DMS 273 (cell line): ENCODE measurements around the gene MBTPS1.

Source experiments
- DNase-seq: peaks from one replicate; lab custom pipeline; 2025; ENCODE audit not compliant: unreplicated experiment; lab: John Stamatoyannopoulos, UW

MBTPS1 gene

DNA sequence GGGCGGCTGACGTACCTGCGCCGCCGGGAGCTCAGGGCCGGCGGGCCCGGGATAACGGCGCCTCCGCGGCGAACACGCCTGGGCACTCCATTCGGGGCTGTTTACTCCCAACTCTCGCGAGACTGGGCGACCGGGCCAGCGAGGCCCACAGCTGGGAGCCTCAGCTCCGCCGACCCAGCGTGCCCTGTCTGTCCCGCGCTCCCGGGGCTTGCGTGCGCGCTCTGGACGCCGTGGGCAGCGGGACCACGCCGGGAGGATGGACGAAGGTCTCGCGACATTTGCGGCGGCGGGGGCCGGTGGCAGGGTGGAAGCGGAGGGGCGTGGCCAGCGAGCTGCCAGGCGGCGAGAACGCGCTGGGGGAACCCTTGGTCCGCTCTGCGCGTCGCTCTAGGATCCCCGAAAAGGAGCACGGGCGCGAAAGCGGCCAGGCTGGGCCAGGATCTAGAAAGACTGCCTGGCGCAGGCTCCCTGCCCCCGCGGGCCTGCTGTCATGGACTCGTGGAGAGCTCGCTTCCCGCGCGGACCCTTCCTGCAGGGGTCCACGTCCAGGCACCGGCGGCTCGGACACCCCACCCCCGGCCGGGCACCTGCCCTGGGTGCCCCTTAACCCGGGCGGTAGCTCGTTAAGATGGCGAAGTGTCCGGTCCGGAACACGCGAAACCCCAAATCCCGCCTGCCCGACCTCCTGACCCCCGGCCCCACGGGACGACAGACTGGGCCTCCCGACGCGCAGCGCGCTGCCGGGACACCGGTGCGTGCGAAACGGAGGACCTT is at the start of gene MBTPS1:
MBTPS1 (minus strand) TSS at position 223 of the 774 bp plus-strand sequence. CDS start 15,159 bp downstream, outside the sequence.
- DNase-seq, result peak; percentile 99

DNA sequence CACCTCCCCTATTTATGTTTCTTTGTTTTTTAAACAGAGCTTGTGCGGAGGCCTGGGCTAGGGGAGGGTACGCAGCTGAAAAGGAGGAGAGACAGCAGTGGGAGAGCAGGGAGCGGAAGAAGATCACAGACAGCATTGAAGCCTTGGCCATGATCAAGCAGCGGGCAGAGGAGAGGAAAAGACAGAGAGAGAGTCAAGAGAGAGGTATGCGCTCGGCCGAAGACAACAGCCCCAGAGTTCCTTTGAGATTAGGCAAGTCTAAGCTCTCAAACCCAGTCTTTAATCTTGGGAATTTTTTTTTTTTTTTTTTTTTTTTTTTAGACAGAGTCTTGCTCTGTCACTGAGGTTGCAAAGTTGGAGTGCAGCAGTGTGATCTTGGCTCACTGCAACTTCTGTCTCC is 49.0 kb upstream of the MBTPS1 start:
- no peak for DNase-seq

DNA sequence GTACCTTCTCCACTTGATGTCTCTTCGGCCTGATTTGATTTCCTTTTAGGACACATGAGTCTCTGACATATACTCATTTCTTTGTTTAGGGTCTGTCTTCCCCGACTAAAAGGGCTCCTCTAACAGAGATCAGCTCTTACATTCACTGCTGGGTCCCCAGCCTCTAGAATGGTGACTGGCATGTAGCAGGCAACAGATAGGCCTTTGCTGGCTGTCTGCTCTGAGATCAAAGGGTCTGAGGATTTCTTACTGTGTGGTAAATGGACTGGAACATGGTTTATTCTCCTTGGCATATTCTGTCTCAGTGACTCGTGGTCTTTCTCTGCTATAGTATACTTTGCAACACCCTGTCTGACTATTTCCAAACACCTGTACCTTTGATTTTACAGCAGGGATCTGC is 45.1 kb upstream of the MBTPS1 start:
- DNase-seq, result no peak

DNA sequence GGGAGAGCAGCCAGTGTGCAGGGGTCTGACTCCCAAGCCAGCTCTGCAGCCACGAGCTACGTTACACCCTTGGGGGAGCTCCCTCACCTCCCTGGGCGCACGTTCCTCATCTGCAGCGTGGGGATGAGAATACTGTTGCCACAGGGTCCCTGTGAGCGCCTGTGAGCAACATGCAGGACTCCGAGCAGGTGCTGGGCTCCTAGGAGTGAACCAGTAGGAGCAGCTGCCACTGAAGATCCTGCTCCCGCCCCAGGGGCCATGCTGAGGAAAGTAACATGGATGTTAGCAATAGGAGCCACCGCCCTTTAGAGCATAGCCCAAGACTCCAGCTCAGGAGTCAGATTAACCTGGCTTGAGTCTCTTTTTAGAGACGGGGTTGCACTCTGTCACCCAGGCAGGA is 44.3 kb upstream of the MBTPS1 start:
- DNase-seq, result no peak

DNA sequence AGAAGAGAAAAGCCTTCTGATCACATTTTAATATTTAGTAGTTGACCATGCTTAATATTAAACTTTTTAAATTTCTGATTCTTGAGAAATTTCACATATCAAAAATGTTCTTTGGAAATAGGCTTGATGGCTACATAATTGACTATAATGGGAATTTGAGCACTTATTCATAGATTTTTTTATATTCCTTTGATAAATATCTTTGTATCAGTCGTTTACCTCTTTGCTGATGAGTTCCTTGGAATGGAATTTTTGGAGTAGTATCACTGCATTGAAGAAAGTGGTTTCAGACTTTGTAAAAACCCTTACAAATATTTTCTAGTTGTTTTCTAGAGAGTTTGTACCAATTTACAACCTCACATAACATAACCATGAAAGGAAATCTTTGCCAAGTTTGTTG is 43.1 kb upstream of the MBTPS1 start:
- no peak for DNase-seq

DNA sequence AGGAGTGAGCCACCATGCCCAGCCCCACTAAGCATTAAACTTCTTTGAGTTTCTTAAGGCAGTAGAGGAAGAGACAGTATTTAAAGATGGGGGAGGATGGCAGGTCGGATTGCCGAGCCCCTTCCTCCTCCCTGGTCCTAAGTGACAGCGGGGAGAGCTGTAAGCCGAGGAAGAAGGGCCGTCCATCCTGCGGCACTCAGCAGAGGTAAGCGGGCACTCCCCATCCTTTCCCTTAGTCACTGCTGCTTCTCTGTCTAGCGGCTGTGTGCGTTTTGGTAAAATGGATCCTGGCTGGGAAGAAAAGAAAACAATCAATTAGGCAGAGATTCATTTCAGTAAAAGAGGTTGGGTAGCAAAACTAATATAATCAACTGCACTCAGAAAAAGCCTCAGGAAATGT is 42.3 kb upstream of the MBTPS1 start:
- DNase-seq, result no peak

DNA sequence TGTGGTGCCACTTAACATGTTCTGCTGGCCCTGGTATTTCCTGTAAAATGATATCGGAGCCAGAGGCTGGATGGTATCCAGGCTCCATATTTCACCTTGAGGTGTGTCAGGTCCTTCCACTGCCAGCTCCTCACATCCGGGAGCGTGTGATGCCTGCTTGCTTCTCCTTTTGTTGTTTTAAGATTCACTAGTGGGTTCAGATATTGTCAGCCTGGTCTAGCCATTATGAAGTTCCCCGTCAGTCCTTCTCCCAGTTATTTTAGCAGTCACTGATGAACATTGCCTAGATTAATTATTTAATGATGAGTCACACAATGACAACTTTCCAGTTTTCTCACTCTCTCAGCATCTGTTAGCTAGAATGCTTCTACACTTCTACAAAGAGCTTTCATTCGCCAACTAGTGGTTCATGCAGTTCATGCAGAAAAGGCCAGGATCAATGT is 39.6 kb upstream of the MBTPS1 start:
- peak; percentile 54 for DNase-seq

DNA sequence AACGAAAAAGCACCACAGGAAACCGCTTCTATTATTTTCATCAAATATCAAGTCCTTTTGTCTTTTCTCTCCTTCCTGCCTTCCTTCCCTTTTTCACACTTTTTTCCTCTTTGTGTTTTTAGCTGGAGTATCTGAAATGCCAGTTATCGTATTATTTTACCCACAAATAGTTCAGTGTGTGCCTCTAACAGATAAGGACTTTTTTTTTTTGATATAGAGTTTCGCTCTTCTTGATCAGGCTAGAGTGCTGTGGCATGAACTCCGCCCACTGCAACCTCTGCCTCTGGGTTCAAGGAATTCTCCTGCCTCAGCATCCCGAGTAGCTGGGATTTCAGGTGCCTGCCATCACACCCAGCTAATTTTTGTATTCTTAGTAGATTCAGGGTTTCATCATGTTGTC is 39.0 kb upstream of the MBTPS1 start:
- no peak for DNase-seq

DNA sequence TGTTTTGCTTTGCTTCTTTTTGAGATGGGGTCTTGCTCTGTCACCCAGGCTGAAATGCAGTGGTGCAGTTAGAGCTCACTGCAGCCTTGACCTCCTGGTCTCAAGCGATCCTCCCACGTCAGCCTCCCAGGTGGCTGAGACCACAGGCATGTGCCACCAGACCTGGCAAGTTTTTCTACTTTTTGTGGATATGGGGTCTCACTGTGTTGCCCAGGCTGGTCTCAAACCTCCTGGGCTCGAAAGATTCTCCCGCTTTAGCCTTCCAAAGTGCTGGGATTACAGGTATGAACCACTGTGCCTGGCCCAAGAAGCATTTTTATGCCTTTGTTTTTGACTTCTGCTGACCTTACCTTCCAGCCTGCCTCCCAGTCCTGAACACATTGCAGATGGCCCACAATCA is 38.5 kb upstream of the MBTPS1 start:
- no peak for DNase-seq

DNA sequence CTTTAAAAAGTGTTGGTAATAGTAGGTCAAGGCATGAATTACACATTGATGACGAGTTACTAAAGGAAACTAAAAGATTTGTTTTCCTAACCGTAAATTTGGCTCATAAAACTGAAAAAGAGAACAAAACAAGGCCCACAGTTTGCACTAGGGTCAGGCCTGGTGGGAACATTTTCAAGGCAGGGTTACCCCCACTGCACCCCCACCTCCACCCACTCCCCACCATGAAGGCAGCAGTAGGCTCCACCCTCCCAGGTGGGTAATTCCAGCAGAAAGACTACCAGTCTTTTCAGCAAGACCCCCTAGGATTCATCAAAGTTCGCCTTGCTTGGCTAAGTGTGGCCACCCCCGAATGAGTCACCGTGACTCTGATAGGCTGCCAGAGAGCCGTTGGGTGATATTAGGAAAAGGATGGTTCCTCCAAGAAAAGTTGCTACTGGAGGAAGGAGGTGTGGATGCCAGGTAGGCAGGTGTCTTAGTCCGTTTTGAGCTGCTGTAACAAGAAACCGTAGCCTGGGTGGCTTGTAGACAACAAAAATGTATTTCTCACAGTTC is 37.0 kb upstream of the MBTPS1 start:
- no peak for DNase-seq

DNA sequence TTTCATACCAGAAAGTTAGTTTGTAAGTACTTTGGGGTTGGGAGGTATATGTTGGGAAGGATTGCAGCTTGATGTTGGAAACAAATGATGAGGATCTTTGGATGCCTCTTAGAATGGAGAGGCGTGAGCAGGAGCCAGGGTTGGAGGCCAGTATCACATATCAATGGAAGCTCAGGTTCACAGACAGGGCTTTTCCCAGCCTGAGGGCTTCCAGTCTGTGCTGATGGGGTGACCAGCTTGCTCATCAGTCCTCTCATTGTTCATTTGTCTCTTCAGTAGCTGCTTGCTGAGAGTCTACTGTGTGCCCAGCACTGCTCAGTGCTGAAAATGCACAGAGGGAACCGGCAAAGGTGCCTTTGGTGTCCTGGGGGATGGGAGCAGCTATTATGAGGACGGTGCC is 34.2 kb upstream of the MBTPS1 start:
- DNase-seq, result no peak

DNA sequence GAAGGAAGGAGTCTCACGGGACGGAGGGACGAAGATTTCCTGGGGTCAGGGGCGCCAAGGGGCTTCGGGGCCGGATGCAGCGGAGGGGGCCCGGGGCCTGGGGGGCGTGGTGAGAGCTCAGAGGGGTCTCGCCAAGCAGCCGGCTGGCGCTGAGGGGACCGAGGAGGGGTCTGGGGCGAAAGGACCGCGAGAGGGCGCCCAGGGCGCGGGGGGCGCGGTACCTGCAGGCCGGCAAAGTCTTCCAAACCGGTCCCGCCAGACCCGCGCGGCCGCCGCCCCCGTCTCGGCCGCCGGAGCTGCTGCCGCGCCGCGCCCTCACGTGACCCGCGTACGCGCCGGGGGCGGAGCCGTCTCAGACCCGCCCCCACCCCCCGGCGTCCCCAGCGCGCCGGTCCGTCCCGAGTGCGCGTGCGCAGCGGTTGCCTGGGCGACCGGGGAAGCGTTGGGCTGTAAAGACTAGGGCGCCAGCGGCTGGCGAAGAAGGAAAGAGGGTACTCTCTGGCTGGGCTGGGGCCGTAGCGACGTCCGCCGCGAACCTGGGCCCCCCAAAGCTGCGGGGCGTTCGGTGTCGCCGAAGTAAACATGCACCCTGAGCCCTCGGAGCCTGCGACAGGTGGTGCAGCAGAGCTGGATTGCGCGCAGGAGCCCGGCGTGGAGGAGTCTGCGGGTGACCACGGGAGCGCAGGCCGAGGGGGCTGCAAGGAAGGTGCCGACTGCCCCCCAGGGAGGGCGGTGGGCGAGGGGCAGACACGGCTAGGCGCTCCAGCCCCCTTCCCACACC is 28.3 kb upstream of the MBTPS1 start, which contains the start of the genes DNAAF1 and HSDL1:
DNAAF1 (plus strand) TSS at position 450 of the 781 bp plus-strand sequence; CDS start at position 583, 133 bp downstream.
HSDL1 (minus strand) TSS at position 319 of the 781 bp plus-strand sequence. CDS start 13,856 bp downstream, outside the sequence.
- DNase-seq, result peak; percentile 96

DNA sequence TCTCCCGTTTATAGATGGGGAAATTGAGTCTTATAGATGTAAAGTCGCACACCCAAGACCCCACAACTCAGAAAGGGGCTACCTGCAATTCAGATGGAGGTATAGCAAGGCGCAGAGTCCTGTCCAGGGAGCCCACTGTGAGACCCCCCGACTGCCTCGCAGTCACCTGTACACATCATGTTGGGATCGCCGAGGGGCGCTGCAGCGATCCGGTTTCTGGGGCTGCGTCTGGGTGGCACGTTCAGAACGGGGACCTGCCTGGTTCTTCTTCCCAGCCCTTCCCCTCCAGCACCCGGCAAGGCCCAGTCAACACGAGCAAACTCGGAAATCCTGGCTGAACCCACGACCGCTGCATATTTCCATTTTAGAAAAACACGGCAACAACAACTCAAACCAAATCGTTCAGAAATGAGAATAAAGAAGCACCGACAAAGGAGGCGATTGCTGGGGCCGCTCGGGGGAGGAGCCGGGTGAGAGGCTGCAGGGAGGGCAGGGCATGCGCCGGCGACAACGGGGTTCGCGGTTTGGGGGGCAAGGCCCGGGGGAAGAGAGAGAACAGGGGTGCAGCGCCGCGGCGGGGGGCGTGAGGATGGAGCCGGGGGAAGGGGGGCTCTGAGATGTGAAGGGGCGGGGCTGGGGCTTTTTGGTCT is 27.6 kb upstream of the MBTPS1 start:
- peak; percentile 67 for DNase-seq

DNA sequence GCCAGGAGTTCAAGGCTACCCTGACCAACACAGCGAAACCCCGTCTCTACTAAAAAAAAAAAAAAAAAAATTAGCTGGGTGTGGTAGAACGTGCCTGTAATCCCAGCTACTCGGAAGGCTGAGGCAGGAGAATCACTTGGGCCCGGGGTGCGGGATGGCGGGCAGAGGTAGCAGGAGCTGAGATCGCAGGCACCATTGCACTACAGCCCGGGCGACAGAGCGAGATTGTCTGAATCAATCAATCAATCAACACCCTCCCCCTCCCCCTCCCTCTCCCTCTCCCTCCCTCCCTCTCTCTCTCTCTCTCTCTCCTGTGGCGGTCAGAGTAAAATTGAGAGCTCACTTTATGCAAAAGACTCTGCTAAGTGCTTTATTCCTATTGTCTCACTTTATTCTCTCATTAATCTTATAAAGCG is 27.1 kb upstream of the MBTPS1 start:
- DNase-seq, result no peak

DNA sequence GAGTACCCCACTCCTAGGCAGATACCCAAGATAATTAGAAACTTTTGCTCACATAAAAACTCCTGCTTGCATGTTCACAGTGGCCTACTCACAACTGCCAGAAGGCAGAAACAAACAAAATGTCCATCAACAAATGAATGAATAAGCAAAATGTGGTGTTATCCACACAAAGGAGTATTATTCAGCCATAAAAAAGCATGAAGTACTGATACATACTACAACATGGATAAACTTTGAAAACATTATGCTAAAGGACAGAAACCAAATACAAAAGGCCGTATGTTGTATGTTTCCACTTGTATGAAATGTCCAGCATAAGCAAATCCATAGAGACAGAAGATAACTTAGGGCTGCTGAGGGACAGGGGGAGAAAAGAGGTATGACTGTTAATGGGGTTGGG is 26.3 kb upstream of the MBTPS1 start:
- DNase-seq, result no peak

DNA sequence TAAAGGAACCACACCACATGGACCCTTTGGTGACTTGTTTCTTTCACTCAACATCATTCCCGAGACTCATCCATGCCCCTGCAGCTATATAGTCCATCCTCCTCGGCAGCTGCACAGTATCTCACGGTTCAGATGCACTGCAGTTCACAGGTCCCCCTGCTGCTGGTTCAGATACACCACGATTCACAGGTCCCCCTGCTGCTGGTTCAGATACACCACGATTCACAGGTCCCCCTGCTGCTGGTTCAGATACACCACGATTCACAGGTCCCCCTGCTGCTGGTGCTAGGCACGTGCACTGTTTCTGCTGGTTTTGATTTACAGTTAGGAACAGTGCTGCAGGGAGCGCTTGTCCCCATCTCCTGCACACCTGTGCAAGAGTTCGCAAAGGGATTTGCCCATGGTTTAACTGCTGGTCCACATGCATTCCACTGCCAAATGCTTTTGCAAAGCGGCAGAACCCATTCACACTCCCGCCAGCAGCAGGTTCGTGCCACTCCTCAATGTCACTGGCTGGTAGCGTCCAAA is 24.5 kb upstream of the MBTPS1 start:
- peak; percentile 52 for DNase-seq

DNA sequence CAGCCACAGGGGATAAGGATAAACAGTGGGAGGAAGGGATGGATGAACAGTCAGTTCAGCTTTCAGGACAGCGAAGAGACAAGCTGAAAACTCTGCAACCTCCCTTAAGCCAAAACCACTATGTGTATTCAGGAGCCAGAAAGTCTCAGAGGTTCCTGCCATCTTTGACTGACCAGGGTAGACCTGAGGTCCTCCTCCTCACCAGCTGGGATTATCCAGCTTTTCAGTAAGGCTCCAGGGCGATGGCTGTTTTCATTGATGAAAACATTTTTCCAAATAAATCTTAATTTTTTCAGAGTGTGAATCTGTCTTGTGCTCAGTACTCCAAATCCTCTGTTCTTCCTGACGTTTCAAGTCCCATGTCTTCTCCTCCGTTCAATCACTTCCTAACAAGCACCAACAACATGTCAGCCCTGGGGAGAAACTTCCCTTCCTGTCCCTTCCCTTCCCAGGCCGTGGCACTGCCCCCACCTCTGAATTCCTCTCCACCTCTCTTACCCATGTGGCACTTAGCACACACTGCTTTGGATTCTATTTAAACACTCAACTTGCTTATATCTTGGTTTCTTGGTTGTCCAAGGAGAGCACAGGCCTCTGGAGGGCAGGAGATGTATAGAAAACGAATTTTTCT is 23.0 kb upstream of the MBTPS1 start:
- no peak for DNase-seq

DNA sequence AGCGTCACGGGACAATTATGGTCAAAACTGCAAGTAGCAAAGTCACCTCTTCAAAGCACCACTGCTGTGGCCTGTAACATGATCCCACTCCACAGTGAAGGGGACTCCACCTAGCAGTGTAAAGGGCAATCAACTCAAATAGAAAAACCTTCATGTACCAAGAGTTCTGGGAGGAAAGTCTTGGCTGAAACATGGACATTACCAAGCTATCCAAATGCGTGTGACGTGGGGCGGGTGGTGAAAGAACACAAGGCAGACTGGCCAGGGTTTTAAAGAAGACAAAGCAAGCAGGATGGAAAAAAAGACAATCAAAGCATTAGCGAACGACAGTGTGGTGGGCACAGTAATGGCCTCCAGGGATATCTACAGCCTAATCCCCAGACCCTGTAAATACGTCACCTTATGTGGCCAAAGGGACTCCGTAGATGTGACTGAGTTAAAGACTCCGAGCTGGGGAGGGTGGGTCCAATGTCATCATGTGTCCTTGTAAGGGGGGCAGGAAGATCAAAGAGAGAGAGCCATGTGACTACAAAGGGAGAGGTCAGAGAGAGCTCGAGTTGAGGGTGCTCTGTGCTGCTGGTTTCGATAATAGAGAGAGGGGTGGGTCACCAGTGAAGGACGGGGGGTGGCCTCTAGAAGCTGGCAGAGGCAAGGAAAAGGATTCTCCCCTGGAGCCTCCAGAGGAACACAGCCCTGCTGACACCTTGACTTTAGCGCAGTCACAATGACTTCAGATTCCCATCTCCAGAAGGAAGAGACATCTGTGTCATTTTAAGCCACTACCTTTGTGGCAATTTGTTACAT is 22.3 kb upstream of the MBTPS1 start:
- peak; percentile 34 for DNase-seq

DNA sequence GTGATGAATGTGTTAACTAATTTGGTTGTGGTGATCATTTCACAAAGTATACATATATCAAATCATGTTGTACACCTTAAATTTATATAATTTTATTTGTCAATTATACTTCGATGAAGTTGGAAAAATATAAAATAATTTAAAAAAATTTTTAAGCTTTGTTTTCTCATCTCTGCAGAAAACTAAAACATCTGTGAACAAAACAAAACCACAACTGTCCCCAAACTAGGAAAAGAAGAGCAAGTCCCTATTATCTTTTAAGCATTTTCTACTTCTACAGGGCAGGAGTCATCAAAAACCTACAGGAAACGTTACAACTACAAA is 21.7 kb upstream of the MBTPS1 start:
- DNase-seq, result no peak
